OCI-LY3 (cell line): Measurements from ENCODE around the gene HNMT.

Source experiments
- H2AFZ ChIP-seq: fragments of 200-600, 300-600 bp; shearing (Covaris generic); 2 replicates; pipeline ENCODE4 v1.6.0; 2014; ENCODE audit warnings: antibody characterized with exemption, low read depth, low read length
- H3K27ac ChIP-seq: fragments of 200-600, 300-600 bp; sonication (generic); 2 replicates; pipeline ENCODE4 v1.5.1; 2014; ENCODE audit warnings: mild to moderate bottlenecking, low read length, moderate library complexity, mixed read lengths
- H3K27me3 ChIP-seq: fragments of 200-600, 300-600 bp; sonication (generic); 2 replicates; pipeline ENCODE4 v1.6.1; 2014; ENCODE audit warnings: low read depth, low read length, mixed read lengths
- H3K36me3 ChIP-seq: fragments of 200-600, 300-600 bp; sonication (generic); replicated peaks from 2 replicates; pipeline ENCODE3; 2014; ENCODE audit warnings: low read depth, low read length, mixed read lengths
- H3K4me1 ChIP-seq: fragments of 300-600, 200-600 bp; sonication (generic); 2 replicates; pipeline ENCODE4 v1.6.1; 2014; ENCODE audit warnings: low read length, mixed read lengths
- H3K4me2 ChIP-seq: fragments of 200-600, 300-600 bp; sonication (generic); 2 replicates; pipeline ENCODE4 v1.6.1; 2014; ENCODE audit warnings: low read length, mixed read lengths
- H3K4me3 ChIP-seq: fragments of 300-600, 200-600 bp; sonication (generic); 2 replicates; pipeline ENCODE4 v1.5.1; 2014; ENCODE audit warnings: antibody characterized with exemption, mild to moderate bottlenecking, low read length, moderate library complexity
- H3K79me2 ChIP-seq: fragments of 300-600, 200-600 bp; shearing (Covaris generic); 2 replicates; pipeline ENCODE4 v1.6.1; 2014; ENCODE audit warnings: mild to moderate bottlenecking, low read length, mixed read lengths
- H3K9ac ChIP-seq: fragments of 300-600, 200-600 bp; shearing (Covaris generic); 2 replicates; pipeline ENCODE4 v1.6.0; 2014; ENCODE audit warnings: mild to moderate bottlenecking, low read length, moderate library complexity
- H3K9me3 ChIP-seq: fragments of 200-600, 300-600 bp; shearing (Covaris generic); 2 replicates; pipeline ENCODE4 v1.6.1; 2014; ENCODE audit warnings: low read length, mixed read lengths; ENCODE audit not compliant: insufficient read depth
- H4K20me1 ChIP-seq: fragments of 200-600, 300-600 bp; sonication (generic); 2 replicates; pipeline ENCODE4 v1.6.1; 2016; ENCODE audit warnings: low read length, mixed read lengths; ENCODE audit not compliant: insufficient read depth
- EZH2phosphoT487 ChIP-seq: fragments of 200-600 bp; shearing (Covaris generic); IDR thresholded peaks from 2 replicates; pipeline ENCODE4 v1.6.1; 2018; ENCODE audit warnings: antibody characterized with exemption, mixed run types, low read depth
- TF ChIP-seq, protein P1 (sequence below): fragments of 200-600, 300-600 bp; sonication (generic); IDR thresholded peaks from 2 replicates; pipeline ENCODE4 v1.5.1; 2014; ENCODE audit warnings: antibody characterized with exemption, low read length, low read depth

The HNMT gene

DNA sequence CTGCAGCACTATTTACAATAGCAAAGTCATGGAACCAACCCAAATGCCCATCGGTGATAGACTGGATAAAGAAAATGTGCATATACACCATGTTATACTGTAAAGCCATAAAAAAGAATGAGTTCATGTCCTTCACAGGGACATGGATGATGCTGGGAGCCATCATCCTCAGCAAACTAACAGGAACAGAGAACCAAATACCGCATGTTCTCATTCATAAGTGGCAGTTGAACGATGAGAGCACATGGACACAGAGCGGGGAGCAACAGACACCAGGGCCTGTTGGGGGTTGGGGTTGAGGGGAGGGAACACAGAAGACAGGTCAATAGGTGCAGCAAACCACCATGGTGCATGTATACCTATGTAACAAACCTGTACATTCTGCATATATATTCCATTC, 33.5 kb downstream of the HNMT start:
- no peaks in the 10 kb centered on the region for H3K4me1 ChIP-seq
- H3K27me3 ChIP-seq = no peaks in the 10 kb centered on the region
- TF ChIP-seq, protein P1, sequence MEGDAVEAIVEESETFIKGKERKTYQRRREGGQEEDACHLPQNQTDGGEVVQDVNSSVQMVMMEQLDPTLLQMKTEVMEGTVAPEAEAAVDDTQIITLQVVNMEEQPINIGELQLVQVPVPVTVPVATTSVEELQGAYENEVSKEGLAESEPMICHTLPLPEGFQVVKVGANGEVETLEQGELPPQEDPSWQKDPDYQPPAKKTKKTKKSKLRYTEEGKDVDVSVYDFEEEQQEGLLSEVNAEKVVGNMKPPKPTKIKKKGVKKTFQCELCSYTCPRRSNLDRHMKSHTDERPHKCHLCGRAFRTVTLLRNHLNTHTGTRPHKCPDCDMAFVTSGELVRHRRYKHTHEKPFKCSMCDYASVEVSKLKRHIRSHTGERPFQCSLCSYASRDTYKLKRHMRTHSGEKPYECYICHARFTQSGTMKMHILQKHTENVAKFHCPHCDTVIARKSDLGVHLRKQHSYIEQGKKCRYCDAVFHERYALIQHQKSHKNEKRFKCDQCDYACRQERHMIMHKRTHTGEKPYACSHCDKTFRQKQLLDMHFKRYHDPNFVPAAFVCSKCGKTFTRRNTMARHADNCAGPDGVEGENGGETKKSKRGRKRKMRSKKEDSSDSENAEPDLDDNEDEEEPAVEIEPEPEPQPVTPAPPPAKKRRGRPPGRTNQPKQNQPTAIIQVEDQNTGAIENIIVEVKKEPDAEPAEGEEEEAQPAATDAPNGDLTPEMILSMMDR = no peak
- TF ChIP-seq EZH2phosphoT487 = no peak
- no peaks in the 10 kb centered on the region for H3K79me2 ChIP-seq
- H3K36me3 ChIP-seq = no peaks in the 10 kb centered on the region
- H3K27ac ChIP-seq = no peak overlapping the region
- no peaks in the 10 kb centered on the region for H4K20me1 ChIP-seq
- no peak overlapping the region for H3K4me2 ChIP-seq
- H3K9me3 ChIP-seq = no peaks in the 10 kb centered on the region
- no peak overlapping the region for H3K9ac ChIP-seq
- no peak overlapping the region for H2AFZ ChIP-seq
- no peak overlapping the region for H3K4me3 ChIP-seq

- Histone ChIP-seq H4K20me1 (no peaks in the 10 kb centered on the region), H3K79me2 (no peaks in the 10 kb centered on the region), H3K4me2 (no peak overlapping the region), H3K4me1 (no peaks in the 10 kb centered on the region), H3K27ac (no peak overlapping the region), H3K9ac (no peak overlapping the region), H3K9me3 (no peaks in the 10 kb centered on the region), H3K36me3 (no peaks in the 10 kb centered on the region), H2AFZ (no peak overlapping the region), H3K27me3 (no peaks in the 10 kb centered on the region), H3K4me3 (no peak overlapping the region)
- TF ChIP-seq, protein P1 = no peak
Observed at GRCh38 chr2:137998503-137998902, 34.2 kb downstream of the HNMT start.

DNA sequence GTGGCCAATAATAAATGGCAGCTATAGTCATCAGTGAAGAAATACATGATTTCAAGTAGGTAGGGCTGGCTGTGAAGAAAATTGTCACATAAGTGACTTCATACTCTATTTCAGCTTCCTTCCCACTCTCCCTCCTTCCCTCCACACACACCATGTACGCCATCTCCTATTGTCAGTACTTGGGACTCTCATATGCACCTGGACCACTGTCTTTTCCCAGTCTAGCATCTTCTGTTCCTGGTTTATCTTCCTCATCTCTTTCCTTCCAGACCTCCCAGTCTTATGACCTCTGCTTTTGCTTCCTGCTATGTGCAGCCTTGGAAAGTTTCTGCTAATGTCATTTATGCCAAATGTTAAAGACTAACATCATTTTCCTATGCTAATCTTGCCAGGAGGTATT, 35.0 kb downstream of the HNMT start:
- Histone ChIP-seq H3K79me2 (no peaks in the 10 kb centered on the region), H3K9me3 (no peaks in the 10 kb centered on the region), H3K9ac (no peak overlapping the region), H3K36me3 (no peaks in the 10 kb centered on the region), H3K4me3 (no peak overlapping the region), H3K4me2 (no peak overlapping the region), H3K4me1 (no peaks in the 10 kb centered on the region), H2AFZ (no peak overlapping the region), H3K27ac (no peak overlapping the region), H3K27me3 (no peaks in the 10 kb centered on the region), H4K20me1 (no peaks in the 10 kb centered on the region)
- no peak for TF ChIP-seq EZH2phosphoT487
- TF ChIP-seq, protein P1 = no peak

DNA sequence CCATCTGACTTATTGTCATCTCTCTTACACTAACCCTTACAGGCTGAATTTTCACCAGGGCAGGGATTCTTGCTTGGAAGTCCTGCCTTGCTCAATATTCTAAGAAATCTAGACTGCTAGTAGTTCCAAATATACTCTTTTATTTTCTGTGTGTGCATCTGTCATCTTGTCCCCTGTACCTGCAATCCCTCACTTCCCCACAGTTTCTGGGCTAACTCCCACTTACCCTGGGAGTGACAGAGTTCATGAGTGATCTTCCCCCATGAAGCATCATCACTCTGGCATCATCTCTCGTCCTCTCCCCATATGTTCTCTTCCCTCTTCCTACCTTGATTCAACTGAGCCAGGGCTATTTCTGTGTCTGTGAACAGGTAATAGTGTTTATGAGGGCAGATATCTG, 35.7 kb downstream of the HNMT start:
- Histone ChIP-seq H3K27me3 (no peaks in the 10 kb centered on the region), H4K20me1 (no peaks in the 10 kb centered on the region), H3K36me3 (no peaks in the 10 kb centered on the region), H3K79me2 (no peaks in the 10 kb centered on the region), H3K27ac (no peak overlapping the region), H3K9ac (no peak overlapping the region), H3K4me2 (no peak overlapping the region), H3K9me3 (no peaks in the 10 kb centered on the region), H2AFZ (no peak overlapping the region), H3K4me3 (no peak overlapping the region), H3K4me1 (no peaks in the 10 kb centered on the region)
- TF ChIP-seq, protein P1 = no peak
- no peak for TF ChIP-seq EZH2phosphoT487
